Upper lobe of left lung (tissue), 4 donors: ENCODE results near the gene CTBP1.

Experiments
- EP300 ChIP-seq, 4 donors: sonication (generic); formaldehyde crosslinking; IDR thresholded peaks; one replicate each; pipeline ENCODE4 v1.5.1; 2017; ENCODE audit warnings: antibody characterized with exemption in 4 of 4, control low read depth in 2 of 4
- POLR2A ChIP-seq, 4 donors: fragments of 450-650 bp; IDR thresholded peaks; one replicate each; pipeline ENCODE4 v1.5.1; 2016 to 2017; ENCODE audit warnings: antibody characterized with exemption in 4 of 4, mild to moderate bottlenecking in 2 of 4
- POLR2AphosphoS5 ChIP-seq, 2 donors: sonication (generic); formaldehyde crosslinking; IDR thresholded peaks; one replicate each; pipeline ENCODE4 v1.5.1; 2017; ENCODE audit warnings: antibody characterized with exemption in 2 of 2
- TF ChIP-seq, protein P1 (sequence below), 6 experiments: fragments of 450-650 bp in 4 of 6; fragments of 200-600 bp in 2 of 6; sonication (generic) in 2 of 6; IDR thresholded peaks; one replicate each; pipeline ENCODE4 v1.5.1; 2016 to 2019; ENCODE audit warnings: antibody characterized with exemption in 6 of 6

DNA sequence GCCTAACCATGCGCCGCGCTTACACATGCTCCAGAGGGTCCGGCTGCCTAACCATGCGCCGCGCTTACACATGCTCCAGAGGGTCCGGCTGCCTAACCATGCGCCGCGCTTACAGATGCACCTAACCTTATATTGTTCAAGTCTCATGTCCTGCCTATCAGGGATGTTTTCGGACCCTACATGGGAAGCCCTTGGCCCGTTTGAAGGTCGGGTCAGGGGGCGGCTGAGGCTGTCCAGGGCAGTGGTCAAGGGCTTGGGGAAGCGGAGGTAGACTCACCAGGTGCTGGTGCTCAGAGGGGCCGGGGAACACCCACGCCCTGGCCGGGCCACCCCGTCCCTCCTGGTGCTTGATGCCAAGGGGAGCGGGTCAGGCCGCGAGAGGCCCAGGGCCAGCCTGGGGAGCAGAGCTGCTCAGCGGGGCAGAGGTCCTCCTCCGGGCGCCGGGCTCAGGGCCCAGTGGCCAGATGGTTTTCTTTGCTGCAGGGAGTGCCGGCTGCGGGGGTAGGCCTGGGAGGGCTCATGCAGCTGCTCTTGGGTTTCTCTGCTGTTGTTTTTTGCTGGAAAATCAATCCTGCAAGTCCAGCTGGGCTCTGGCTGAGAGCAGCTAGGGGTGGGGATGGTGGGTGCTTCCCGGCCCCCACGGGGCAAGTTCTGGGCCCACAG lies 41.2 kb downstream of the CTBP1 start:
- TF ChIP-seq POLR2A (IDR thresholded peaks at IDR 0.05) (no peak), EP300 (IDR thresholded peaks at IDR 0.05) (no peak), POLR2AphosphoS5 (IDR thresholded peaks at IDR 0.05) (no peak)
- TF ChIP-seq, protein P1, sequence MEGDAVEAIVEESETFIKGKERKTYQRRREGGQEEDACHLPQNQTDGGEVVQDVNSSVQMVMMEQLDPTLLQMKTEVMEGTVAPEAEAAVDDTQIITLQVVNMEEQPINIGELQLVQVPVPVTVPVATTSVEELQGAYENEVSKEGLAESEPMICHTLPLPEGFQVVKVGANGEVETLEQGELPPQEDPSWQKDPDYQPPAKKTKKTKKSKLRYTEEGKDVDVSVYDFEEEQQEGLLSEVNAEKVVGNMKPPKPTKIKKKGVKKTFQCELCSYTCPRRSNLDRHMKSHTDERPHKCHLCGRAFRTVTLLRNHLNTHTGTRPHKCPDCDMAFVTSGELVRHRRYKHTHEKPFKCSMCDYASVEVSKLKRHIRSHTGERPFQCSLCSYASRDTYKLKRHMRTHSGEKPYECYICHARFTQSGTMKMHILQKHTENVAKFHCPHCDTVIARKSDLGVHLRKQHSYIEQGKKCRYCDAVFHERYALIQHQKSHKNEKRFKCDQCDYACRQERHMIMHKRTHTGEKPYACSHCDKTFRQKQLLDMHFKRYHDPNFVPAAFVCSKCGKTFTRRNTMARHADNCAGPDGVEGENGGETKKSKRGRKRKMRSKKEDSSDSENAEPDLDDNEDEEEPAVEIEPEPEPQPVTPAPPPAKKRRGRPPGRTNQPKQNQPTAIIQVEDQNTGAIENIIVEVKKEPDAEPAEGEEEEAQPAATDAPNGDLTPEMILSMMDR (IDR thresholded peaks at IDR 0.05): no peak
